ENCODE results near the gene RPL35.

RPL35 gene

DNA sequence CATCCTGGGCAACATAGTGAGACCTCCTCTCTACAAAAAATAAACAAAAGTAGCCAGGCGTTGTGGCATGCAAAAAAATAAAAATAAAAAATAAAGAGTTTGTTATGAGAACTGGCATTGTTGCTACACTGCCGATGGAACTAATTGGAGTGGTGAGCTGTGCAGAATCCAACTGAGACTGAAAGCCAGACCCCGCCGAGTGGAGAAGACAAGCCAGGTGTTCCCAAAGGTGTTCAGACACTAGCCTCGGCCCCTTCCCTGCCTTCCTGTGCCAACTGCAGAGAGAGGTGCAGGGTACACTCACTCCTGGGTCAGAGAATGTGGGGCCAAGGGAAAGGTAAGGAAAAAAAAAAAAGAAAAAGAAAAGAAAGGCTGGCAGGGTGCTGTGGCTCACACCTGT lies 46.2 kb downstream of the RPL35 start:
- DNase-seq: no peak

DNA sequence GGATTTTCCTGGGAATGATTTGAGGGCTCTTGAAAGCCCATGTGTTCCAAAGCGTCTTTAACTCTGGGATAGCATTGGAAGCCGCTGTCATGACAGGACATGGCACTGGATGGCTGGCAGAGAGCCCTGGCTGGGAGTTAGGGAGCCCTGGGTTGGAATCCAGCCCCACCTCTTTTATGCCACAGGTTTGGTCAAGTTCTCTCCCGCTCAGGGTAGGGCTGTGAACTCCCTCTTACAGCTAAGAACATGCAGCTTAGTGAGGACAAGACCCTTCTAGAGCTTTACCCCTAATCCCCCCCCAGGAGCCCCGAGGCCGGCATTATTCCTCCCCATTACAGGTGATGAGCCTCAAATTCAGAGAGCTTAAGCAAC lies 47.6 kb downstream of the RPL35 start:
- DNase-seq: no peak

DNA sequence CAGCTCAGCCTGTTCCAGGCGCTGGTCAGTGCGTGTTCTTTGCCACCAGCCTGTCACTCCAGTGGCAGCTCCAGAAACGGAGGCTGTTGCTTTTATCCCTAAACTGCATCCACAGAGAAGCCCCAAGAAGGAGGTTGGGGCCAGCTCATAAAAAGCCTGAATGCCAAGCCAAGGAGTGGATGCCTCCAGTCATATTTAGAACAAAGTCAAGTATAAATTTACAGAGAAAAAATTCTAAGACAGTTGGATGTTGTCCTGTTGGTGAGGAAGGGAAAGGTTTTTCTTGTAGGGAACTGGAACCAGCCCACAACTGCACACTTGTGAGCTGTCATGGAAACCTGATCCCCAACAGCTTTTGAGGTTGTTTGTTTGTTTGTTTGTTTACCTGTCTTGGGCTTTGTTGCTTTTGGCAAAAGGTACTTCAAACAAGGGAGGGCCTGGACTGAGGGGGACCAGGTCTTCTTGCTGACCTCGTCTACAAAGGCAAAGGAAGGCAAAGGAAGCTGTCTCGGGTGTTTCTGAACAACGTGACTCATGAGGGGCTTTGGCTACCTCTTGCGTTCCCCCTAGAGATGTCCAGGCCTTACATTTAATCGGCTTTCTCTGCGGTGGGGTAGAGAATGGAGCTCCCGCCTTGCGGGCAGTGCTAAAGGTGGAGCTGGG lies 48.1 kb downstream of the RPL35 start:
- DNase-seq: no peak

DNA sequence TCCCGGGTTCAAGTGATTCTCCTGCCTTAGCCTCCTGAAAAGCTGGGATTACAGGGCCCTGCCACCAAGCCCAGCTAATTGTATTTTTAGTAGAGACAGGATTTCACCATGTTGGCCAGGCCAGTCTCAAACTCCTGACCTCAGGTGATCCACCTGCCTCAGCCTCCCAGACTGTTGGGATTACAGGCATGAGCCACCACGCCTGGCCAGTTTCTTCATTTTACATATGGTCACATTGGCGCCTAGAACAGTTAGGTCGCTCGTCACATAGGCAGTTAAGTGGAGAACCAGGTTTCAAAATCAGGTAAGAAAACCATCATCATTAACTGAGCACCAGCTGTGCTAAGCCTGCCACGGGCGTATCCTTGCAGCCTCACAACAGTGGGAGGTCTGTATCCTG lies 48.7 kb downstream of the RPL35 start:
- DNase-seq: no peak

DNA sequence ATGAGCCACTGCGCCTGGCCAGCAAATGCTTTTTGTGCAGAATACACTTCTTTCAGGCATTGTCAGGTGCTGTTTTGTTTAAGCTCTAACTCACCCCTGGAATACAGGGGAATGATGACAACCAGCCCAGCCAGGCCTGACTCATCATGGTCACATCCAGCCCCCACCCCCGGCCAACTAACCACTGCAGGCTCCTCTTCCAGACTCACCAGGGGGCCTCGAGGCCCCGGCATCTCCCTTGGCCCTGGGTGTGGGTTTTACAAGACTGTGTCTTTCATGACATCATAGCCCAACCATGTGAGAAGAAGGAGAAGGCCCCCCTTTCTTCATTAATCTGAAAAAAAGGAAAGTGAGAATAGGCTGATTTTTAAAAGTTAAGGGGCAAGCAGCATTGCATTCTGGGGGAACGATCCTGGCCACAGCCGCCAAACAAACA lies 49.3 kb downstream of the RPL35 start:
- no peak for DNase-seq

DNA sequence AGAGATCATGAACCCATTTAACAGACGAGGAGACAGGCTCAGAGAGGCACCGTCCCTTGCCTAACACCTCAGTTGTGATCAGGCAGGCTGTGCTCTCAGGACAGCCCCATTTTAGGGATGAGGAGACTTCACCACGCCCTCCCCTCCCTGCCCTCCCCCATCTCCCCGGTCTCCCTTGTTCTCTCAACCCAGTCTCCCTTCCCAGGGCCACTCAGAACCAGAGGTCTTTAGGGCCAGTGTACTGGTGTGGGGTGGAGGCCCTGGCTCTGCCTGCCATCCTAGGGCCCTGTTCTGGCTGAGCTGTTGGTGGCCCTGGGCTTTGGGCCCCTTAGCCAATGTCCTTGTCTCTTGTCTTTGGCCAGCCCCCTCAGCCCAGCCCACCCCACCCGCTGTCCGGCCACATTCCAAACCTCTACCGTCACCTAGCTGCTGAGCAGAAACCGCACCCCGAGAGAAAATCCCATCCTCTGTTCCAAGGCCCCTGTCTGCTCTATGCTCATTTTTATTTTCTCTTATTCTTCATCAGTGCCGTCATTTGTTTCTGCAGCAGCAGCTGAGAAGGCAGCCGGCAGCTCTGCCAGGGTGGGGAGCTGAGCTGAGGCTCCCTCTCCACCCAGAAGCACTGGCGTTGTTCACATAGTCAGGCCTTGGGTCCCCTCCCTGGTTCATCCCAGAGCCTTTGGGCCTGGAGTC lies 50.9 kb downstream of the RPL35 start:
- no peak for DNase-seq

DNA sequence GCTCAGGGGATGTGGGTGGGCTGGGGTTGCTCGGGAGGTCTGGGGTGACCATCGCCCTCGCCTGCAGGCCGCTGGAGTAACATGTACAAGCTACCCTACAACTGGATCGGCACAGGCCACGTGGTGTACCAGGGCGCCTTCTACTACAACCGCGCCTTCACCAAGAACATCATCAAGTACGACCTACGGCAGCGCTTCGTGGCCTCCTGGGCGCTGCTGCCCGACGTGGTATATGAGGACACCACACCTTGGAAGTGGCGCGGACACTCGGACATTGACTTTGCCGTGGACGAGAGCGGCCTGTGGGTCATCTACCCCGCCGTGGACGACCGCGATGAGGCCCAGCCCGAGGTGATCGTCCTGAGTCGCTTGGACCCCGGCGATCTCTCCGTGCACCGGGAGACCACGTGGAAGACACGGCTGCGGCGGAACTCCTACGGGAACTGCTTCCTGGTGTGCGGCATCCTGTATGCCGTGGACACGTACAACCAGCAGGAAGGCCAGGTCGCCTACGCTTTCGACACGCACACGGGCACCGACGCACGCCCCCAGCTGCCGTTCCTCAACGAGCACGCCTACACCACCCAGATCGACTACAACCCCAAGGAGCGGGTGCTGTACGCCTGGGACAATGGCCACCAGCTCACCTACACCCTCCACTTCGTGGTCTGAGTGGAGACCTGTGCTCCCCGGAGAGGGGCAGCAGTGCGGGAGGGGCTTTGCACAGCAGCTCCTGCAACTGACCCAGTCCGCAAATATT lies 51.8 kb downstream of the RPL35 start:
- no peak for DNase-seq

DNA sequence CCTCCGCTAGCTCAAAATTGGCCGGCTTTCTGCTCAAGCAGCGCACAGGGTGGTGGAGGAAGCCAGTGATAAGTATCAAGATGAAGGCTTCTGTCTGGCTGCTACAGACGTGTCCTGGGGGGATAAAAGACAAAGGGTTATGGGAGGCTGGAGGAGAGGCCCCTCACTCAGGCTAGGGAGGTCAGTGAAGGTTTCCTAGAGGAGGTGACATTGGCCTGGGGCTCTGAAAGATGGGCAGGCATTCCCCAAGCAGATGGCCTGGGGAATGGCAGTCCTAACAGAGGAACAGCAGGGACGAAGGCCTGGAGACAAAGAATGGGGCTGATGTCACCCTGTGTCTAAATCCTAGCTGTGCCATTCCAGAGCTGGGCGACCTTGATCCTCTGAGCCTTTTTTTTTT lies 52.5 kb downstream of the RPL35 start:
- DNase-seq: no peak

DNA sequence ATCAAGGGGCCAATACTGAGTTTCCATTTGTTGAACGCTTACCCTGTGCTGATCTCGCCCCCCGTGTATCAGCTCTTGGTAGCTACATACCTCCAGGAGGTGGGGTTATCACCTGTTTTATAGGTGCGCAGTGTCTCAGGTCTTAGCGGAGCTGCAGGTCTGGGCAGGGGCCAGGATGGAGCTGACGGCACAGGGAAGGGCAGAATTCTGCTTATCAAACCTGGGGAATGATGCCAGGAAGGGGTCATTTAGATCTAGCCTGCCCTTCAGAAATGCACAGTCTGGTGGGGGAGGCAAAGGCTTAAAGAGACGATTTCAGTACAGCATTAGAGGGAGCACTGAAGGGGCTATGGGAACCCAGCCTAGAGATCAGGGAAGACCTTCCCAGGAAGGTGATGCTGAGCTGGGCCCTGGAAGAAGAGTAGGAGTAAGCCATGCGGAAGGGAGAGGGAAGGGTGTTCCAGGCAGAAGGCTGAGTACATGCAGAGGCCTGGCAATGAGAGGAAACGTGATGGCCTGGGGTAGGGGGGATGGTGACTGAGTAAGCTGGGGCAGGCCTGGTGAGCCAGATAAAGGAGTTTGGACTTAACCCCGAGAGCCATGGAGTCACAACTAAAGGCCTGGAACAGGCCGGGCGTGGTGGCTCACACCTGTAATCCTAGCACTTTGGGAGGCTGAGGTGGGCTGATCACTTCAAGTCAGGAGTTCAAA lies 53.4 kb downstream of the RPL35 start:
- no peak for DNase-seq
